H1 (cell line): Measurements from ENCODE around the gene CSGALNACT2. TPM values are rescaled to one million over a fixed set of nuclear protein-coding genes. Genes with fewer than 3 reads are reported as not detected.

Experiments
- CTCF ChIA-PET: fragments of 300-600 bp; sonication (Branson Sonifier 250); formaldehyde crosslinking; loops from one replicate; lab custom pipeline; 2021; ENCODE audit not compliant: partially characterized antibody; lab: Charles Lee
- POLR2A ChIA-PET: fragments of 300-600 bp; sonication (Branson Sonifier 250); formaldehyde crosslinking; loops from one replicate; lab custom pipeline; 2021; ENCODE audit warnings: inconsistent platforms; ENCODE audit not compliant: partially characterized antibody; lab: Charles Lee
- DNase-seq, 2 experiments: peaks; one replicate each; pipeline versions ENCODE4 v3.0.0 to v3.0.0-alpha.2; 2010 to 2022; ENCODE audit warnings: low spot score in 2 of 2, low read depth in 1 of 2, mixed read lengths in 1 of 2
- FAIRE-seq: peaks from 2 replicates; lab custom pipeline; 2011; peaks lifted over from hg19 to GRCh38; lab: Jason Lieb, UNC
- H2AFZ ChIP-seq: 2 replicates; pipeline ENCODE4 v1.8.1; 2012; ENCODE audit warnings: low read length, inconsistent platforms
- H2AK5ac ChIP-seq: 2 replicates; pipeline ENCODE4 v1.6.1; 2013; ENCODE audit warnings: low read depth, low read length
- H2BK120ac ChIP-seq: replicated peaks from 2 replicates; pipeline ENCODE3; 2013; ENCODE audit warnings: low read depth, low read length, inconsistent platforms
- H2BK12ac ChIP-seq: 2 replicates; pipeline ENCODE4 v1.6.1; 2013; ENCODE audit warnings: low read depth, low read length
- H2BK15ac ChIP-seq: 2 replicates; pipeline ENCODE4 v1.6.1; 2013; ENCODE audit warnings: low read length
- H2BK20ac ChIP-seq: 2 replicates; pipeline ENCODE4 v1.6.1; 2013; ENCODE audit warnings: low read length
- H2BK5ac ChIP-seq: 2 replicates; pipeline ENCODE4 v1.6.1; 2013; ENCODE audit warnings: low read depth, low read length
- H3K14ac ChIP-seq: 2 replicates; pipeline ENCODE4 v1.6.1; 2013; ENCODE audit warnings: inconsistent platforms; ENCODE audit not compliant: insufficient read length
- H3K18ac ChIP-seq: 2 replicates; pipeline ENCODE4 v1.6.1; 2013; ENCODE audit warnings: low read length; ENCODE audit errors: extremely low read depth
- H3K23ac ChIP-seq: 2 replicates; pipeline ENCODE4 v1.6.1; 2013; ENCODE audit warnings: inconsistent platforms; ENCODE audit not compliant: insufficient read length
- H3K23me2 ChIP-seq: 2 replicates; pipeline ENCODE4 v1.6.1; 2013; ENCODE audit warnings: low read depth, low read length
- H3K27ac ChIP-seq: 2 replicates; pipeline ENCODE4 v1.6.1; 2011; ENCODE audit warnings: low read depth, low read length, inconsistent platforms
- H3K27me3 ChIP-seq, 4 experiments: replicated peaks in 1 of 4; 1 replicate in 1 of 4; 2 replicates in 3 of 4; pipeline versions ENCODE4 v1.6.1 to v1.8.1; 2011 to 2013; ENCODE audit warnings: low read length in 3 of 4, mild to moderate bottlenecking in 3 of 4, inconsistent platforms in 2 of 4, mixed read lengths in 2 of 4, moderate library complexity in 1 of 4; ENCODE audit not compliant: control insufficient read depth in 3 of 4, insufficient read depth in 3 of 4; ENCODE audit errors: extremely low read depth in 1 of 4
- H3K36me3 ChIP-seq, 4 experiments: 2 replicates each; pipeline versions ENCODE4 v1.6.1 to v1.8.1; 2011 to 2013; ENCODE audit warnings: mild to moderate bottlenecking in 4 of 4, low read length in 3 of 4, moderate library complexity in 2 of 4, control low read depth in 1 of 4, inconsistent platforms in 1 of 4; ENCODE audit not compliant: insufficient read depth in 4 of 4, control insufficient read depth in 2 of 4
- H3K4ac ChIP-seq: replicated peaks from 2 replicates; pipeline ENCODE3; 2013; ENCODE audit warnings: low read length, low read depth, mixed read lengths, inconsistent platforms; ENCODE audit not compliant: insufficient read length
- H3K4me1 ChIP-seq, 4 experiments: replicated peaks in 1 of 4; 1 replicate in 1 of 4; 2 replicates in 3 of 4; pipeline versions ENCODE4 v1.6.1 to v1.8.1; 2011 to 2013; ENCODE audit warnings: low read length in 3 of 4, inconsistent platforms in 2 of 4, mixed read lengths in 1 of 4; ENCODE audit not compliant: insufficient read depth in 4 of 4, control insufficient read depth in 3 of 4
- H3K4me2 ChIP-seq, 2 experiments: 2 replicates each; pipeline versions ENCODE4 v1.6.1 to v1.8.1; 2011 to 2013; ENCODE audit warnings: low read depth in 2 of 2, low read length in 2 of 2, control low read depth in 1 of 2, inconsistent platforms in 1 of 2, mild to moderate bottlenecking in 1 of 2; ENCODE audit not compliant: insufficient read depth in 1 of 2
- H3K4me3 ChIP-seq, 4 experiments: fragments of 200-600, 300-600 bp in 1 of 4; sonication (generic), shearing (Covaris generic), sonication (Bioruptor Twin) in 1 of 4; 2 replicates each; pipeline versions ENCODE4 v1.5.1 to v1.8.1; 2011 to 2016; ENCODE audit warnings: low read length in 4 of 4, low read depth in 3 of 4, control low read depth in 2 of 4, inconsistent platforms in 2 of 4, mild to moderate bottlenecking in 2 of 4, mixed read lengths in 1 of 4, moderate library complexity in 1 of 4; ENCODE audit not compliant: insufficient read depth in 2 of 4; ENCODE audit errors: extremely low read depth in 1 of 4
- H3K56ac ChIP-seq: replicated peaks from 2 replicates; pipeline ENCODE3; 2013; ENCODE audit warnings: low read depth, mild to moderate bottlenecking, mixed read lengths, low read length, inconsistent platforms; ENCODE audit not compliant: insufficient read length
- H3K79me1 ChIP-seq: 2 replicates; pipeline ENCODE4 v1.6.1; 2013; ENCODE audit warnings: low read depth, low read length, control low read depth
- H3K79me2 ChIP-seq, 2 experiments: 2 replicates each; pipeline versions ENCODE4 v1.6.1 to v1.8.1; 2012 to 2013; ENCODE audit warnings: low read length in 2 of 2, mild to moderate bottlenecking in 2 of 2, inconsistent platforms in 1 of 2; ENCODE audit not compliant: insufficient read depth in 2 of 2, control insufficient read depth in 1 of 2
- H3K9ac ChIP-seq, 4 experiments: replicated peaks in 1 of 4; 1 replicate in 1 of 4; 2 replicates in 3 of 4; pipeline versions ENCODE4 v1.6.1 to v1.8.1; 2011 to 2013; ENCODE audit warnings: low read depth in 3 of 4, low read length in 3 of 4, control low read depth in 2 of 4, mild to moderate bottlenecking in 2 of 4, moderate library complexity in 2 of 4, inconsistent platforms in 1 of 4; ENCODE audit errors: extremely low read depth in 1 of 4
- H3K9me3 ChIP-seq, 2 experiments: 2 replicates each; pipeline versions ENCODE4 v1.6.1 to v1.8.1; 2012 to 2013; ENCODE audit warnings: mild to moderate bottlenecking in 2 of 2, moderate library complexity in 2 of 2, control low read depth in 1 of 2, inconsistent platforms in 1 of 2, low read depth in 1 of 2, low read length in 1 of 2, mixed read lengths in 1 of 2; ENCODE audit not compliant: insufficient read depth in 2 of 2
- H4K20me1 ChIP-seq, 2 experiments: replicated peaks in 1 of 2; 2 replicates each; pipeline versions ENCODE3 to v1.8.1; 2011 to 2013; ENCODE audit warnings: inconsistent platforms in 2 of 2, low read length in 2 of 2, mild to moderate bottlenecking in 1 of 2; ENCODE audit not compliant: insufficient read depth in 2 of 2, control insufficient read depth in 1 of 2
- H4K5ac ChIP-seq: 2 replicates; pipeline ENCODE4 v1.6.1; 2013; ENCODE audit warnings: low read length, low read depth, mixed read lengths, inconsistent platforms; ENCODE audit not compliant: insufficient read length
- H4K8ac ChIP-seq: 2 replicates; pipeline ENCODE4 v1.8.0; 2013; ENCODE audit warnings: mild to moderate bottlenecking, moderate library complexity, low read length, inconsistent platforms; ENCODE audit not compliant: insufficient read depth; ENCODE audit errors: extremely low read depth
- H4K91ac ChIP-seq: replicated peaks from 2 replicates; pipeline ENCODE3; 2013; ENCODE audit warnings: low read length, mixed read lengths, inconsistent platforms; ENCODE audit not compliant: insufficient read length
- CEBPB ChIP-seq: IDR thresholded peaks from 2 replicates; pipeline ENCODE4 v1.6.1; 2012; ENCODE audit warnings: low read depth, low read length
- EGR1 ChIP-seq: IDR thresholded peaks from 2 replicates; pipeline ENCODE4 v1.6.1; 2011; ENCODE audit warnings: low read depth, low read length, borderline replicate concordance
- KDM4A ChIP-seq: IDR thresholded peaks from one replicate; pipeline ENCODE4 v1.7.1; 2012; ENCODE audit warnings: low read depth, mild to moderate bottlenecking, moderate library complexity, low read length, inconsistent platforms; ENCODE audit not compliant: severe bottlenecking
- NANOG ChIP-seq: IDR thresholded peaks from 2 replicates; pipeline ENCODE4 v1.6.1; 2011; ENCODE audit warnings: low read length, low read depth, mild to moderate bottlenecking, inconsistent platforms; ENCODE audit not compliant: insufficient read depth, poor library complexity, severe bottlenecking
- SIRT6 ChIP-seq: IDR thresholded peaks from one replicate; pipeline ENCODE4 v1.7.1; 2012; ENCODE audit warnings: low read length, inconsistent platforms
- SUZ12 ChIP-seq: fragments of 200-600 bp; sonication (generic); IDR thresholded peaks from 2 replicates; pipeline ENCODE4 v1.6.1; 2012; ENCODE audit warnings: mild to moderate bottlenecking, inconsistent platforms, low read length, moderate library complexity, mixed read lengths
- WGBS, 2 experiments: shearing (Covaris generic) in 1 of 2; methylation state at CpG; one replicate each; pipeline versions ENCODE4 v1.1.6 to v1.1.7; 2013 to 2015; ENCODE audit warnings: low lambda C conversion rate in 2 of 2, mixed read lengths in 2 of 2, inconsistent platforms in 1 of 2, low coverage in 1 of 2, missing lambda C conversion rate in 1 of 2; ENCODE audit not compliant: insufficient replicate concordance in 2 of 2, insufficient coverage in 1 of 2, insufficient read length in 1 of 2; ENCODE audit errors: extremely low coverage in 1 of 2, missing lambda C conversion rate in 1 of 2; 5-methylcytosine and 5-hydroxymethylcytosine counted together
- polyA plus RNA-seq, 7 experiments: library from polyadenylated mRNA; depleted of rRNA in 3 of 7; stranded (reverse) in 5 of 7; unstranded in 2 of 7; fragments of >200 nt in 5 of 7; fragments of 200-250 nt in 2 of 7; gene quantifications; 1 replicate in 5 of 7; 2 replicates in 1 of 7; 4 replicates in 1 of 7; pipeline versions ENCODE4 v1.2.1 to v1.2.3, GENCODE V29; 2011 to 2013; ENCODE audit warnings: missing spikeins in 2 of 7, mixed read lengths in 2 of 7
- total RNA-seq: library from RNA; stranded (reverse); fragmentation: NEBNext Ultra II Directional; extraction: Animal tissue kit (Norgen Biotek cat#: 25700); gene quantifications from 2 replicates; pipeline ENCODE4 v1.2.1, GENCODE V29; 2021
- TF ChIP-seq, protein P1 (sequence below), 3 experiments: IDR thresholded peaks; 1 replicate in 2 of 3; 2 replicates in 1 of 3; pipeline versions ENCODE4 v1.5.1 to v1.6.1; 2011; ENCODE audit warnings: low read length in 3 of 3, mild to moderate bottlenecking in 3 of 3, inconsistent platforms in 2 of 3, low read depth in 1 of 3, moderate library complexity in 1 of 3; ENCODE audit not compliant: insufficient read depth in 1 of 3; ENCODE audit errors: control extremely low read depth in 1 of 3

The CSGALNACT2 gene
- total and polyA plus RNA-seq, 2 of the 8 experiments (the other 6 are each of a cell fraction or from before 2014, with no cell fraction given) = 2.6 to 5.3 TPM

DNA sequence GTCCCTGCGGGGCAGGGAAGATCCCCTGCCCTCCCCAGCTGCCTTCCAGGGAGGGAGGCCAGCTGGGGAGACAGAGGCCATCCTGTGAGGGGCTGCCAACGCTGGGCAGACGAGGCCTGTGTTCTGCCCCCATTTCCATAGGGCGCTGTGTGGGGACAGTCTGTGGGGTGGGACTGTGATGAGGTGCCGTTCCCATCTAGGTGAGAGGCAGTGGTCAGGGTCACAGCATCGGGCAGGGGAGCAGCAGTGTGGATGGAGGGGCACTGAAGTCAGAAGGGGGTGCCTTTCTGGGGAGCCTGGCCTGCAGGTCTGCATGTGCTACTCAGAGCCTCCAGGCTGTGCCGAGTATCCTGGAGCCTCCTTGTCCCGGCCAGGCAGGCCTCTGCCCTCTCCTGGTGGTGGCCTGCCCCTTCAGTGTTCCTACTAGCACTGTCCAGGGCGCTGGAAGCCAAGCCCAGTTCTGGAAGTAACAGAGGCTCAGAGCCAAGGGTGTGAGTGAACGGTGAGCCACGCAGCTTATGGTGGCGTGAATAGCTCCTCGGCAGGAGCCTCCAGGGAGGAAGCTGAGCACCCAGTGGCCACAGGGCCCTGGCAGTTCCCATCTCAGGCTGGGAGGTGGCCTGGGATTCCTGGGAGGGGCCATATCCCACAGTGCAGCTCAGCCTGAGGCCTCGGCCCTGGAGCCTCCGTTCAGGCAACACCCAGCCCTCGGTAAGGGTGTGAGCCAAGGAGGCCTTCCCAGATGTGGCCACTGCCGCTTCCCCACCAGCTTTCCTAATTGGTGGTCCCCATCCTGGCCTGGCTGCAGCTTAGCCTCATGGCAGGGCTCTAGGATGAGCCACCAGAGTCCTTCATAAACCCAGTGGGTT, 23.3 kb upstream of the CSGALNACT2 start:
- H3K4ac ChIP-seq = no peak overlapping the region
- H4K8ac ChIP-seq = peak overlapping the region; percentile 35; the same call in 1 of the 2 replicates
- H3K4me1 ChIP-seq = no peaks in the 10 kb centered on the region
- no peak overlapping the region for H3K23ac ChIP-seq
- FAIRE-seq (no peak), DNase-seq (no peak)
- H4K20me1 ChIP-seq = peaks cover 0 to 3% of the 10 kb centered on the region in 2 experiments
- no peaks in the 10 kb centered on the region for H3K27me3 ChIP-seq
- WGBS, 2 experiments = 87% methylated on average over 16 of the region's 17 CpGs; no CpG with 5 or more reads in 1 of the 2 experiments
- H2AK5ac ChIP-seq = no peak overlapping the region
- no peak overlapping the region for H2AFZ ChIP-seq
- H4K5ac ChIP-seq = no peak overlapping the region
- no peak overlapping the region for H2BK20ac ChIP-seq
- H3K36me3 ChIP-seq = no peaks in the 10 kb centered on the region
- H3K18ac ChIP-seq = no peak overlapping the region
- H3K56ac ChIP-seq = no peak overlapping the region
- H3K9ac ChIP-seq = no peak overlapping the region
- ChIA-PET CTCF (interaction anchor here (0.6 to 1.7 kb wide), 7 partner anchors 10 to 181 kb away, joined by 3 to 9 read pairs (median 3); no protein-coding TSS in a partner anchor), POLR2A (no interaction called here)
- H3K14ac ChIP-seq = no peak overlapping the region
- no peaks in the 10 kb centered on the region for H3K79me1 ChIP-seq
- no peak overlapping the region for H4K91ac ChIP-seq
- no peaks in the 10 kb centered on the region for H3K23me2 ChIP-seq
- H2BK120ac ChIP-seq = no peak overlapping the region
- TF ChIP-seq SUZ12 (no peak), KDM4A (no peak), SIRT6 (no peak), NANOG (no peak), CEBPB (no peak), EGR1 (no peak)
- TF ChIP-seq, protein P1, sequence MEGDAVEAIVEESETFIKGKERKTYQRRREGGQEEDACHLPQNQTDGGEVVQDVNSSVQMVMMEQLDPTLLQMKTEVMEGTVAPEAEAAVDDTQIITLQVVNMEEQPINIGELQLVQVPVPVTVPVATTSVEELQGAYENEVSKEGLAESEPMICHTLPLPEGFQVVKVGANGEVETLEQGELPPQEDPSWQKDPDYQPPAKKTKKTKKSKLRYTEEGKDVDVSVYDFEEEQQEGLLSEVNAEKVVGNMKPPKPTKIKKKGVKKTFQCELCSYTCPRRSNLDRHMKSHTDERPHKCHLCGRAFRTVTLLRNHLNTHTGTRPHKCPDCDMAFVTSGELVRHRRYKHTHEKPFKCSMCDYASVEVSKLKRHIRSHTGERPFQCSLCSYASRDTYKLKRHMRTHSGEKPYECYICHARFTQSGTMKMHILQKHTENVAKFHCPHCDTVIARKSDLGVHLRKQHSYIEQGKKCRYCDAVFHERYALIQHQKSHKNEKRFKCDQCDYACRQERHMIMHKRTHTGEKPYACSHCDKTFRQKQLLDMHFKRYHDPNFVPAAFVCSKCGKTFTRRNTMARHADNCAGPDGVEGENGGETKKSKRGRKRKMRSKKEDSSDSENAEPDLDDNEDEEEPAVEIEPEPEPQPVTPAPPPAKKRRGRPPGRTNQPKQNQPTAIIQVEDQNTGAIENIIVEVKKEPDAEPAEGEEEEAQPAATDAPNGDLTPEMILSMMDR (IDR thresholded peaks at IDR 0.05; ENCODE audit: control extremely low read depth in 1 of 3, insufficient read depth in 1 of 3, low read depth in 1 of 3, low read length in 3 of 3) = peak in 2 of 3 experiments; percentile 2 to 7; a peak in 1 of 4 replicates
- TF ChIP-seq, all 59 proteins: peak for 1
- H3K9me3 ChIP-seq = no peaks in the 10 kb centered on the region
- H3K4me2 ChIP-seq = no peak overlapping the region
- H2BK12ac ChIP-seq = no peak overlapping the region
- no peak overlapping the region for H2BK15ac ChIP-seq
- no peak overlapping the region for H3K27ac ChIP-seq
- H3K4me3 ChIP-seq = no peak overlapping the region
- no peak overlapping the region for H2BK5ac ChIP-seq
- H3K79me2 ChIP-seq = no peaks in the 10 kb centered on the region
